Left ventricle myocardium inferior (tissue), 1 donor: ENCODE data around the gene SLC5A10. TPM values are rescaled to one million over a fixed set of nuclear protein-coding genes. Genes with fewer than 3 reads are reported as not detected.

Source experiments
- DNase-seq: peaks from one replicate; pipeline ENCODE4 v3.0.0-alpha.2; 2020
- H3K27ac ChIP-seq: fragments of 200-600 bp; replicated peaks from 2 replicates; pipeline ENCODE4 v1.8.0; 2021
- H3K27me3 ChIP-seq: fragments of 200-600 bp; 2 replicates; pipeline ENCODE4 v1.8.0; 2021; ENCODE audit warnings: low read depth
- H3K36me3 ChIP-seq: fragments of 200-600 bp; 2 replicates; pipeline ENCODE4 v1.8.0; 2021
- H3K4me1 ChIP-seq: fragments of 200-600 bp; 2 replicates; pipeline ENCODE4 v1.8.0; 2021
- H3K4me3 ChIP-seq: fragments of 200-600 bp; 2 replicates; pipeline ENCODE4 v1.8.0; 2021; ENCODE audit warnings: mild to moderate bottlenecking, moderate library complexity
- H3K9me3 ChIP-seq: fragments of 200-600 bp; replicated peaks from 2 replicates; pipeline ENCODE4 v1.8.0; 2021
- intact Hi-C: fragments of 100-400 bp; cut with micrococcal nuclease; formaldehyde crosslinking; loops from one replicate; pipeline ENCODE4 v1.11.0; 2022
- total RNA-seq: library from RNA; stranded (reverse); fragmentation: NEBNext Ultra II Directional; extraction: Animal tissue kit (Norgen Biotek cat#: 25700); gene quantifications from one replicate; pipeline ENCODE4 v1.2.1, GENCODE V29; 2021
- TF ChIP-seq, protein P1 (sequence below): fragments of 200-600 bp; IDR thresholded peaks from 2 replicates; pipeline ENCODE4 v1.8.0; 2021; ENCODE audit warnings: antibody characterized with exemption, mild to moderate bottlenecking, borderline replicate concordance
- donor health status: DM: no; HTN: yes; CAD: no; lungs with severe emphysema.

SLC5A10 gene
- total RNA-seq, 1 donor from 2014 or later: not detected

DNA sequence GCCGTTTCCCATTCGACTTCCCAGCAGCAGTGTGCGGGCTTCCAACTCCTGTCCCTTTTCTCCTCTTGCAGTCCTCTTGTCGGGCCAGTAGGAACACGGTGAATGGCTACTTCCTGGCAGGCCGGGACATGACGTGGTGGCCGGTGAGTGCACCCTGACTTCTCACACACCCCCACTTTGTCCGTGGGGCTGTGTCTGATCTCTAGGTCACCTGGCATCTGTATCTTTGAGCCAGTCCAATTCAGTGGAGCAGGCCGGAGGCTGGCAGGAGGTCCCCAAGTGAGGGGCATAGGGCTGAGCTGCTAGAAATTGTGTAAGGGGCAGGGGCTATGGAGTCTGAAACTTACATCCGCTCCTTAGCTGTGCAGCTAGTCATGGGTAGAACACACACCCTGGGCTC is 6.6 kb downstream of the SLC5A10 start:
- no peaks in the 10 kb centered on the region for H3K36me3 ChIP-seq
- H3K9me3 ChIP-seq: no peaks in the 10 kb centered on the region
- intact Hi-C loops: no loop called here
- no peak overlapping the region for H3K27ac ChIP-seq
- H3K4me3 ChIP-seq: no peak overlapping the region
- TF ChIP-seq, protein P1, sequence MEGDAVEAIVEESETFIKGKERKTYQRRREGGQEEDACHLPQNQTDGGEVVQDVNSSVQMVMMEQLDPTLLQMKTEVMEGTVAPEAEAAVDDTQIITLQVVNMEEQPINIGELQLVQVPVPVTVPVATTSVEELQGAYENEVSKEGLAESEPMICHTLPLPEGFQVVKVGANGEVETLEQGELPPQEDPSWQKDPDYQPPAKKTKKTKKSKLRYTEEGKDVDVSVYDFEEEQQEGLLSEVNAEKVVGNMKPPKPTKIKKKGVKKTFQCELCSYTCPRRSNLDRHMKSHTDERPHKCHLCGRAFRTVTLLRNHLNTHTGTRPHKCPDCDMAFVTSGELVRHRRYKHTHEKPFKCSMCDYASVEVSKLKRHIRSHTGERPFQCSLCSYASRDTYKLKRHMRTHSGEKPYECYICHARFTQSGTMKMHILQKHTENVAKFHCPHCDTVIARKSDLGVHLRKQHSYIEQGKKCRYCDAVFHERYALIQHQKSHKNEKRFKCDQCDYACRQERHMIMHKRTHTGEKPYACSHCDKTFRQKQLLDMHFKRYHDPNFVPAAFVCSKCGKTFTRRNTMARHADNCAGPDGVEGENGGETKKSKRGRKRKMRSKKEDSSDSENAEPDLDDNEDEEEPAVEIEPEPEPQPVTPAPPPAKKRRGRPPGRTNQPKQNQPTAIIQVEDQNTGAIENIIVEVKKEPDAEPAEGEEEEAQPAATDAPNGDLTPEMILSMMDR: no peak
- no peak for DNase-seq
- H3K27me3 ChIP-seq: no peaks in the 10 kb centered on the region
- no peaks in the 10 kb centered on the region for H3K4me1 ChIP-seq

DNA sequence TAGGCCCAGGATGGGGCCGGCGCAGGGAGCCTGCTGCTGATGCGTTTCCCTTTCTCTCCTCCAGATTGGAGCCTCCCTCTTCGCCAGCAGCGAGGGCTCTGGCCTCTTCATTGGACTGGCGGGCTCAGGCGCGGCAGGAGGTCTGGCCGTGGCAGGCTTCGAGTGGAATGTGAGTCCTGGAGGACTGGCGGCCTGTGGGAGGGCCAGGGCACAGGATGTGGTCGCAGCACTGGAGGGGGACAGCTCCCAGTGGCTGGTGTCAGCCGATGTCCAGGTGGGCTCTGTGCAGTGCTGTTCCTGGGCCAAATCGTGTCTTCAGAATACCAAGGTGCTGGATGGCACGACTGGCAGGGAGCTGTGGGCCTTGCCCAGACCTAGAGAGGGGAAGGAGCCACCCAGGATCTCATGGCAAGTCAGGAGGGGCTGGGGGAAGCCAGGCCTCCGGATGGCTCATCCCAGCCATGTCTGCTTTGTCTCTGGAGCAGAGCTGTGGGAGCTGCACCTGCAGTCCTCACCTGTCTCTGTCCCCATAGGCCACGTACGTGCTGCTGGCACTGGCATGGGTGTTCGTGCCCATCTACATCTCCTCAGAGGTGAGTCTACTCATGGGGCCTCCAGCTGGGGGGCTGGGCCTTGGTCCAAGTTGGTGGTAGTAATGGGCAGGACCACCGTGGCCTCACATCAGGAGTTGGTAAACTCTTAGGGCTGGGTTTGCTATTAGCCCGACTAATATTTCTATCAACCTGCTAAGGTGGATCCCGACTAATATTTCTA is 7.3 kb downstream of the SLC5A10 start:
- no peaks in the 10 kb centered on the region for H3K36me3 ChIP-seq
- H3K27me3 ChIP-seq: no peaks in the 10 kb centered on the region
- no peaks in the 10 kb centered on the region for H3K4me1 ChIP-seq
- H3K4me3 ChIP-seq: no peak overlapping the region
- H3K9me3 ChIP-seq: no peaks in the 10 kb centered on the region
- intact Hi-C loops: no loop called here
- TF ChIP-seq, protein P1: no peak
- no peak overlapping the region for H3K27ac ChIP-seq
- no peak for DNase-seq

DNA sequence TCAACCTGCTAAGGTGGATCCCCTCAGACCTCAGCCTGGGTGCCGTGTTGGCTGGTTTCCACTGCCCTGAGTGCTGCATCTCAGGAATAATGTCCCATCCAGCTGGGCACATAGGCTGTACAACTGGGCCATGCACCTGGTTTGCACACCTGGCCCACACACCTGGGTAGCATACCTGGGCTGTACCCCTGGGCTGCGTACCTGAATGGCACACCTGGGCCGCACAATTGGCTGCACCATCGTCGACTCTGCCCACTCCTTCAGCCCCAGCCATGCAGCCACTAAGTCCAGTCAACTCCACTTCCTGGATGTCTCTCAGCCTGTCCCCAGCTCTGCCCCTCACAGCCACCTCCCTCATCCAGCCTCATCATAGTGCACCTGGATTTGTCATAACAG is 7.9 kb downstream of the SLC5A10 start:
- no peaks in the 10 kb centered on the region for H3K27me3 ChIP-seq
- intact Hi-C loops: no loop called here
- H3K9me3 ChIP-seq: no peaks in the 10 kb centered on the region
- H3K27ac ChIP-seq: no peak overlapping the region
- TF ChIP-seq, protein P1: no peak
- DNase-seq: no peak
- H3K4me1 ChIP-seq: no peaks in the 10 kb centered on the region
- H3K4me3 ChIP-seq: no peak overlapping the region
- H3K36me3 ChIP-seq: no peaks in the 10 kb centered on the region

DNA sequence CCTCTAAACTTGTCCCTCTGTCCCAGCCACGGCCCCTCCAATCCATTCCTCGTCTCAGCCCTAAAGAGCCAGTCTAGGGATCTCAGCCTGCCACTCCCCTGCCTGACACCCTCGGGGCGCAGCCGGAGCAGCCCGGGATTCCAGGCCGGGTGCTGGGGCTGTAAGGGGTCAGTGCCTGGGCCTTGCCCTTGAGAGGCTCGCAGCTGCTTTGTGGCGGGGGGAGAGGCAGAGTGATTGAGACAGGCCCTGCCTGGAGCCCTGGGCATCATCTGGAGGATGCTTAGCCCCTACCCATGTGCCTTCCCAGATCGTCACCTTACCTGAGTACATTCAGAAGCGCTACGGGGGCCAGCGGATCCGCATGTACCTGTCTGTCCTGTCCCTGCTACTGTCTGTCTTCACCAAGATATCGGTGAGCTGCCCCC is 8.3 kb downstream of the SLC5A10 start:
- Histone ChIP-seq H3K27ac (no peak overlapping the region), H3K4me3 (no peak overlapping the region), H3K9me3 (no peaks in the 10 kb centered on the region), H3K27me3 (no peaks in the 10 kb centered on the region), H3K4me1 (no peaks in the 10 kb centered on the region), H3K36me3 (no peaks in the 10 kb centered on the region)
- intact Hi-C loops: no loop called here
- TF ChIP-seq, protein P1: no peak
- DNase-seq: no peak

DNA sequence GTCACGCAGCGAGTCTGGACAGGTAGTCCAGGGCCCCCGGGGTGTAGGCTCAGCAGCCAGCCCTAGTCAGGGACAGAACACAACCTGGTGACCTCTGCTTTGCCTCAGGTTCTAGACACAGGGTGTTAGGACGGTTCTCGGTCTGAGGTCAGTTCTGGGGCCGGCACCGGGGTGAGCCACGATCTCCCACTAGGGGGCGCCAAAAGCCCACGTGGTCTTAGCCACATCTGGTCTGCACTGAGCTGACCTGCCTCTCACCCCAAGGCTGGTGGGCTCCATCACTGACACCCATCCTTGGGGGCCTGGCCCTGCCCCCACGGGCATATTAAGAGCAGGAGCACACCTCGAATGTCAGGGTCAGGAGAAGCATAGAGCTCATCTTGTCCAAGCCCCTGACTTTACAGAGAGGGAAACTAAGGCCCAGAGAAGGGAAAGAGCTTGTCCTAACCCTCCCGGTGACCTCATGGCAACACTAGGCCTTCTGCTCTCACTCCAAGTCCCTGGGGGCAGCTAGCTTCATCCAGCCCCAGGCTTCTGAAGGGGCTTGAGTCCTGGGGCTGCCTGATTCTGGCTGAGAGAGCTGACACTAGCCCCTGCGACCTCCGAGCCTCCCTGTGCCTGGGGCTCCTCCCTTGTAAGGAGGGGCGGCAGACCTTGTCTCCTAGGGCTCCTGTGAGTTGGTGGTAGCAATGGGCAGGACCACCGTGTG is 9.0 kb downstream of the SLC5A10 start:
- H3K27ac ChIP-seq: no peak overlapping the region
- H3K36me3 ChIP-seq: no peaks in the 10 kb centered on the region
- intact Hi-C loops: no loop called here
- H3K4me3 ChIP-seq: no peak overlapping the region
- H3K4me1 ChIP-seq: no peaks in the 10 kb centered on the region
- no peaks in the 10 kb centered on the region for H3K27me3 ChIP-seq
- TF ChIP-seq, protein P1: peak; percentile 95
- peak; percentile 81 for DNase-seq
- no peaks in the 10 kb centered on the region for H3K9me3 ChIP-seq
